Ectodermal cell (in vitro differentiated cells): Measurements from ENCODE around the gene LUM.

ENCODE experiments used
- H3K27ac ChIP-seq: 2 replicates; pipeline ENCODE4 v1.7.0; 2013; ENCODE audit warnings: mild to moderate bottlenecking, low read depth, low read length; ENCODE audit not compliant: insufficient read depth, poor library complexity, severe bottlenecking
- H3K27me3 ChIP-seq: 2 replicates; pipeline ENCODE4 v1.7.0; 2013; ENCODE audit warnings: mild to moderate bottlenecking, low read length; ENCODE audit not compliant: insufficient read depth, control insufficient read depth, poor library complexity, severe bottlenecking
- H3K36me3 ChIP-seq: one replicate; pipeline ENCODE4 v1.7.0; 2013; ENCODE audit warnings: low read length; ENCODE audit not compliant: control insufficient read depth, insufficient read depth
- H3K4me1 ChIP-seq: one replicate; pipeline ENCODE4 v1.7.0; 2013; ENCODE audit warnings: low read length; ENCODE audit not compliant: control insufficient read depth, insufficient read depth
- H3K4me3 ChIP-seq: 2 replicates; pipeline ENCODE4 v1.7.0; 2013; ENCODE audit warnings: low read depth, low read length, control low read depth; ENCODE audit not compliant: insufficient read depth
- H3K9me3 ChIP-seq: 2 replicates; pipeline ENCODE4 v1.7.0; 2013; ENCODE audit warnings: mild to moderate bottlenecking, low read length, moderate library complexity; ENCODE audit not compliant: control insufficient read depth
- WGBS, 2 experiments: methylation state at CpG; one replicate each; pipeline ENCODE4 v1.1.7; 2013; ENCODE audit warnings: missing lambda C conversion rate in 2 of 2; 5-methylcytosine and 5-hydroxymethylcytosine counted together

The LUM gene

GRCh38 chr12:91058786-91059185 lies 52.5 kb downstream of the LUM start:
- Histone ChIP-seq H3K9me3 (no peaks in the 10 kb centered on the region), H3K4me3 (no peak overlapping the region), H3K27me3 (no peaks in the 10 kb centered on the region), H3K4me1 (no peaks in the 10 kb centered on the region), H3K27ac (no peak overlapping the region), H3K36me3 (no peaks in the 10 kb centered on the region)
- WGBS, 2 experiments: 100% methylated on average over 1 of the region's 1 CpG; no CpG with 5 or more reads in 1 of the 2 experiments

GRCh38 chr12:91057368-91058165 lies 53.7 kb downstream of the LUM start, which contains the start of gene KERA:
KERA (minus strand) TSS chr12:91058024; CDS start chr12:91056281, 1,743 bp downstream.
- no peaks in the 10 kb centered on the region for H3K4me1 ChIP-seq
- H3K36me3 ChIP-seq: no peaks in the 10 kb centered on the region
- H3K27me3 ChIP-seq: no peaks in the 10 kb centered on the region
- WGBS, 2 experiments: 73 to 78% methylated on average over 7 to 9 of the region's 9 CpGs
- no peak within 1 kb of the TSS for H3K4me3 ChIP-seq
- no peaks in the 10 kb centered on the region for H3K9me3 ChIP-seq
- no peak within 1 kb of the TSS for H3K27ac ChIP-seq

- no peak overlapping the region for H3K4me3 ChIP-seq
- H3K27ac ChIP-seq: no peak overlapping the region
- H3K9me3 ChIP-seq: no peaks in the 10 kb centered on the region
- H3K36me3 ChIP-seq: no peaks in the 10 kb centered on the region
- H3K4me1 ChIP-seq: no peaks in the 10 kb centered on the region
- no peaks in the 10 kb centered on the region for H3K27me3 ChIP-seq
- 94 to 100% methylated on average over 1 to 2 of the region's 2 CpGs for WGBS, 2 experiments
These were observed 54.8 kb downstream of the LUM start for GRCh38 chr12:91056488-91056887.

- Histone ChIP-seq H3K27ac (no peak overlapping the region), H3K9me3 (no peaks in the 10 kb centered on the region), H3K27me3 (no peaks in the 10 kb centered on the region), H3K4me3 (no peak overlapping the region), H3K4me1 (no peaks in the 10 kb centered on the region), H3K36me3 (no peaks in the 10 kb centered on the region)
- WGBS, 2 experiments: 81 to 93% methylated on average over 1 of the region's 1 CpG
These were observed 55.3 kb downstream of the LUM start for GRCh38 chr12:91055976-91056375.

GRCh38 chr12:91053951-91054715 lies 57.2 kb downstream of the LUM start:
- Histone ChIP-seq H3K4me3 (no peak overlapping the region), H3K4me1 (no peaks in the 10 kb centered on the region), H3K27ac (no peak overlapping the region), H3K9me3 (no peaks in the 10 kb centered on the region), H3K36me3 (no peaks in the 10 kb centered on the region), H3K27me3 (no peaks in the 10 kb centered on the region)
- WGBS, 2 experiments: 95 to 98% methylated on average over 3 to 4 of the region's 4 CpGs
